GM12891 (cell line): Measurements from ENCODE around the gene SLC9A4.

Experiments used
- PAX5 ChIP-seq: IDR thresholded peaks from 2 replicates; pipeline ENCODE4 v1.6.1; 2011; ENCODE audit warnings: low read length, moderate library complexity, mild to moderate bottlenecking; ENCODE audit not compliant: insufficient read depth, severe bottlenecking
- POLR2A ChIP-seq: IDR thresholded peaks from 2 replicates; pipeline ENCODE4 v1.6.1; 2011; ENCODE audit warnings: low read depth, low read length, control low read depth
- POLR2AphosphoS5 ChIP-seq: IDR thresholded peaks from 2 replicates; pipeline ENCODE4 v1.6.1; 2011; ENCODE audit warnings: low read depth, low read length, control low read depth

DNA sequence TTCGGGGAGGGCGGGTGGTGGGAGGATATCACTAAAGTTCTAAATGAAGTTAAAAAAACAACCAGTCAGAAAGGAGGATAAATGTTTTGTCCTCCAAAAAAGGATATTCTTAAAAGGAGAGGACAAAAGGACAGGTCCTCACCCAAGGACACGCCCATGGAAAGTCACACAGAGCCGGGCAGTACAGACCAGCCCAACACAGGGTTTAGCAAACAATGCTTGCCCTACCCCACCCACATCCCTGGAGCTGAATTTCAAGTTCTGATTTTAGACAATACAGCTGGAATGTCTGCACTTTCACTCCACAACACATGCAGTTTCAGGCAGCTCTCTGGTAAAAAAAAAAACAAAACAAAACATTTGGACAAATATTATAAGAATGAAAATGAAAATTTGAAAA lies 67.9 kb downstream of the SLC9A4 start:
- TF ChIP-seq POLR2AphosphoS5 = no peak
- no peak for TF ChIP-seq POLR2A
- TF ChIP-seq PAX5 = no peak
